DOHH2 (cell line): ENCODE results near the gene SLC7A4.

Experiments
- H3F3A ChIP-seq: fragments of 200-600 bp; sonication (generic), shearing (Covaris generic); 2 replicates; pipeline ENCODE4 v1.6.0; 2016; ENCODE audit warnings: antibody characterized with exemption, mild to moderate bottlenecking; ENCODE audit not compliant: control insufficient read depth, insufficient read depth
- H3K27ac ChIP-seq: fragments of 200-600 bp; sonication (generic); 2 replicates; pipeline ENCODE4 v1.5.1; 2014; ENCODE audit warnings: low read depth, mild to moderate bottlenecking, low read length, moderate library complexity
- H3K27me3 ChIP-seq: fragments of 200-600 bp; sonication (generic); 2 replicates; pipeline ENCODE4 v1.6.1; 2014; ENCODE audit warnings: mild to moderate bottlenecking, low read length, mixed read lengths; ENCODE audit not compliant: control insufficient read depth
- H3K36me3 ChIP-seq: fragments of 200-600 bp; sonication (generic); 2 replicates; pipeline ENCODE4 v1.6.1; 2014; ENCODE audit warnings: mild to moderate bottlenecking, low read length, moderate library complexity, mixed read lengths; ENCODE audit not compliant: control insufficient read depth
- H3K4me1 ChIP-seq: fragments of 200-600 bp; sonication (generic); 2 replicates; pipeline ENCODE4 v1.6.1; 2014; ENCODE audit warnings: mild to moderate bottlenecking, low read length, mixed read lengths; ENCODE audit not compliant: control insufficient read depth
- H3K4me2 ChIP-seq: fragments of 200-600 bp; sonication (generic); 2 replicates; pipeline ENCODE4 v1.6.0; 2014; ENCODE audit warnings: mild to moderate bottlenecking, low read length, moderate library complexity
- H3K4me3 ChIP-seq: fragments of 200-600 bp; sonication (generic); 2 replicates; pipeline ENCODE4 v1.5.1; 2014; ENCODE audit warnings: mild to moderate bottlenecking, low read length, mixed read lengths
- H3K79me2 ChIP-seq: fragments of 200-600 bp; sonication (generic); 2 replicates; pipeline ENCODE4 v1.6.1; 2014; ENCODE audit warnings: mild to moderate bottlenecking, low read length, mixed read lengths; ENCODE audit not compliant: control insufficient read depth
- H3K9me2 ChIP-seq: fragments of 200-600 bp; sonication (generic); replicated peaks from 2 replicates; pipeline ENCODE4 v1.6.1; 2014; ENCODE audit warnings: mild to moderate bottlenecking, low read length, mixed read lengths; ENCODE audit not compliant: control insufficient read depth
- H3K9me3 ChIP-seq: fragments of 200-600 bp; sonication (generic); 2 replicates; pipeline ENCODE4 v1.6.1; 2014; ENCODE audit warnings: antibody characterized with exemption, low read length, mixed read lengths; ENCODE audit not compliant: control insufficient read depth, insufficient read depth
- H4K20me1 ChIP-seq: fragments of 200-600 bp; sonication (generic); 2 replicates; pipeline ENCODE4 v1.6.0; 2014; ENCODE audit warnings: low read depth, mild to moderate bottlenecking, antibody characterized with exemption, low read length, moderate library complexity; ENCODE audit not compliant: control insufficient read depth, insufficient read depth
- EZH2phosphoT487 ChIP-seq: fragments of 200-600 bp; sonication (generic); IDR thresholded peaks from 2 replicates; pipeline ENCODE4 v1.6.1; 2017; ENCODE audit warnings: borderline replicate concordance, mild to moderate bottlenecking, antibody characterized with exemption, low read length, moderate library complexity, mixed read lengths
- TF ChIP-seq, protein P1 (sequence below): fragments of 200-600 bp; sonication (generic); IDR thresholded peaks from one replicate; pipeline ENCODE4 v1.5.1; 2014; ENCODE audit warnings: antibody characterized with exemption, mild to moderate bottlenecking, low read depth, low read length; ENCODE audit not compliant: poor library complexity, severe bottlenecking

Gene SLC7A4

DNA sequence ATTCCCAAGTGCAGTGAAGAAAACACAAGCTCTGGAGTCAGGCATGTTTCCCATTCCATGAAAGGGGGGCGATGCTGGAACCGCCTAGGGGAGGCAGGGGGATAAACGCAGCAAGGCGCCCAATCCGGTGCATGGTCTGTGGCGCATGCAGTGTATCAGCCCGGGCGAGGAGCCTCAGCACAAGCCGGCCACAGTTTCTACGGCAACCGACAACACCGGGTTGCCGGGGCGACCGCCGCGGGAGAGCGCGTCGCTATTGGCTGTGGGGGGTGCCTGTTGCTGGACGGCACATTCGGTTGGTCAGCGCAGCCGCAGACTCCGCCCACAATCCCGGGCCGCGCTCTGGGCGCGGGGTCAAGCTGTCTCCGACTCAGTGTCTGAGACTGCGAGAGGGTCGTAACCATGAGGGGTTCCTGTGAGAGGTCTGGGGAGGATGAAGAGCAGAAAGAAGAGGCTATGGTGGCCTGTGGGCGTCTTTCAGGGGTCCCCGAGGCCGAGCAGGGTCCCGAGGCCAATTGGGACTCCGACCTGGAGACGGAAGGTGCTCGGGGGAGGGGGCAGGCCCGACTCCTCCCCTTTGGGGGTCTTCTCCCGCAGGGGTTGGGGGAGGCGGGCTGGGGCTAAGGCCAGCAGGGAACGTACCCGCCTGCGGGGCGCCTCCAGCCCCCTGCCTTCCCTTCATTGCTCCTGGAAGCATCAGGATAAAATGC is 13.4 kb upstream of the SLC7A4 start, which contains the start of gene LRRC74B:
Gene LRRC74B, plus strand, starts transcription at position 362 of the 710 bp plus-strand sequence. Its CDS starts 41 bp downstream, at position 403.
- Histone ChIP-seq H3F3A (no peaks in the 10 kb centered on the region), H3K36me3 (no peaks in the 10 kb centered on the region), H3K4me3 (peak within 1 kb of the TSS; percentile 49), H3K4me1 (peaks cover 10% of the 10 kb centered on the region), H3K4me2 (peak within 1 kb of the TSS; percentile 70), H3K79me2 (no peaks in the 10 kb centered on the region), H3K27ac (no peak within 1 kb of the TSS), H3K9me3 (no peaks in the 10 kb centered on the region), H3K27me3 (peaks cover 16% of the 10 kb centered on the region), H4K20me1 (no peaks in the 10 kb centered on the region), H3K9me2 (no peaks in the 10 kb centered on the region)
- no peak for TF ChIP-seq EZH2phosphoT487
- TF ChIP-seq, protein P1, sequence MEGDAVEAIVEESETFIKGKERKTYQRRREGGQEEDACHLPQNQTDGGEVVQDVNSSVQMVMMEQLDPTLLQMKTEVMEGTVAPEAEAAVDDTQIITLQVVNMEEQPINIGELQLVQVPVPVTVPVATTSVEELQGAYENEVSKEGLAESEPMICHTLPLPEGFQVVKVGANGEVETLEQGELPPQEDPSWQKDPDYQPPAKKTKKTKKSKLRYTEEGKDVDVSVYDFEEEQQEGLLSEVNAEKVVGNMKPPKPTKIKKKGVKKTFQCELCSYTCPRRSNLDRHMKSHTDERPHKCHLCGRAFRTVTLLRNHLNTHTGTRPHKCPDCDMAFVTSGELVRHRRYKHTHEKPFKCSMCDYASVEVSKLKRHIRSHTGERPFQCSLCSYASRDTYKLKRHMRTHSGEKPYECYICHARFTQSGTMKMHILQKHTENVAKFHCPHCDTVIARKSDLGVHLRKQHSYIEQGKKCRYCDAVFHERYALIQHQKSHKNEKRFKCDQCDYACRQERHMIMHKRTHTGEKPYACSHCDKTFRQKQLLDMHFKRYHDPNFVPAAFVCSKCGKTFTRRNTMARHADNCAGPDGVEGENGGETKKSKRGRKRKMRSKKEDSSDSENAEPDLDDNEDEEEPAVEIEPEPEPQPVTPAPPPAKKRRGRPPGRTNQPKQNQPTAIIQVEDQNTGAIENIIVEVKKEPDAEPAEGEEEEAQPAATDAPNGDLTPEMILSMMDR = no peak

DNA sequence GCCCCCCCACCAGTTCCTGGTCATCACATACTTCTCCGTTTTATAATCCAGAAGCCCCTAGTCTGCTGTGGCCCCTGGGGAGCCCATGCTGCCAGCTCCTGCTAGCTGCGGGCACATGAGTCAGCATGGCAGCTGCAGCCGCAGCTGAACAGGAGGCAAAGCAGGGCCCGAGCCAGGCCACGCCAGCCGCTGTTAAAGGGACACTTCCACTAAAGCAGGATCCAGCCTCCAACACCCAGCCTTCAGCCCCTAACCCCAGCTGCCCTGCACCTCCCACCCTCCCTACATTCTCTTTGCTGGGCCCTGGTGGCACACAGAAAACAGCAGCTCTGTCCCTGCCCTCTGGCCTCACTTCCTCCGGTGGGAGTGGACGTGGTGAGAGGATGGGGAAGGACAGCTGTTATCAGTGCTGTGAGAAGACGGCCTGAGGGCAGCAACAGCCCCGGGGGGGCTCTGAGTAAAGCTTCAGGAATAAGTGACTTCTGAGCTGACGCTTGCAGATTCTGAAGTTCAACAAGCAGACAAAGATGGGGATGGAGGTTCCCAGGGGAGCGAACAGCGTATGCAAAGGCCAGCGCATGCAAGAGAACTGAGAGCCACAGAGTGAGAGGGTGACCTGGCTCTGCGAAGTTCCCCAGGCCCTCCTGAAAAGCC is 12.7 kb upstream of the SLC7A4 start:
- H3K27me3 ChIP-seq = peaks cover 16% of the 10 kb centered on the region
- H3K9me2 ChIP-seq = no peaks in the 10 kb centered on the region
- no peaks in the 10 kb centered on the region for H3K79me2 ChIP-seq
- no peaks in the 10 kb centered on the region for H3F3A ChIP-seq
- TF ChIP-seq EZH2phosphoT487 = no peak
- TF ChIP-seq, protein P1 = no peak
- H3K4me3 ChIP-seq = peak overlapping the region; percentile 31; the same call in 1 of the 2 replicates
- no peaks in the 10 kb centered on the region for H4K20me1 ChIP-seq
- H3K27ac ChIP-seq = no peak overlapping the region
- peak overlapping the region; percentile 70 for H3K4me2 ChIP-seq
- no peaks in the 10 kb centered on the region for H3K9me3 ChIP-seq
- H3K36me3 ChIP-seq = no peaks in the 10 kb centered on the region
- H3K4me1 ChIP-seq = peaks cover 10% of the 10 kb centered on the region

DNA sequence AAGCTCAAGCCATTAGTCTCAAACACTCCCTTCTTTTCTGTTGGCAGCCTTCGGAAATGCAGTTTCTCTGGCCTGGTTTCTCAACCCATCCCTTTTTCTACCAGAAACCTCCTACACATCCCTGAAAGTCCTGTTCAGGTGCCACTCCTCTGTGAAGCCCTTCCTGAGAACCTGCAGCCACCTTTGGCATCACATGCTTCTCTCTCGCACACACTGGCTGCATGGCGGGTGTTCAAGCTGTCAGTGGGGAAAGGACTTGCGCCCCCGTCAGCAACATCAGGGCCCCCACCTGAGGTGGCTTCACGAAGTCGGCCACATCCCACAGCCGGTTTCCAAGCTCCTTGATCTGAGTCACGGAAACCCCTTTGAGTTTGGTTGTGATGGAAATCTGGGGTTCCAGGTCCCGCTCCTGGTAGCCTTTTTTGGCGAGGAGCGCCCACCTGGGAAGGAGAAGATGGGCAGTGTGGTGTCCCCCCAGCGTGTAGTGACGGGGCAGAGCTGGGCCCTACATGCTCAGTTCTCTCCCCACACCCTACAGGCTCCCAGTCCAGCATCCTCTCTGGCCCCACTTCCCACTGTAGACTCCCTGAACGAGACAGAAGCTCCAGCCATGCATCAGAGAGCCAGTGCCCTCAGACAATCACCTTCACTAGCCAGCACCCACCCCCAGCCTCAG is 11.6 kb upstream of the SLC7A4 start:
- no peaks in the 10 kb centered on the region for H4K20me1 ChIP-seq
- H3K9me3 ChIP-seq = no peaks in the 10 kb centered on the region
- H3K4me2 ChIP-seq = no peak overlapping the region
- no peaks in the 10 kb centered on the region for H3F3A ChIP-seq
- H3K27ac ChIP-seq = no peak overlapping the region
- H3K4me1 ChIP-seq = peaks cover 10% of the 10 kb centered on the region
- peaks cover 16% of the 10 kb centered on the region for H3K27me3 ChIP-seq
- no peaks in the 10 kb centered on the region for H3K36me3 ChIP-seq
- H3K4me3 ChIP-seq = no peak overlapping the region
- H3K9me2 ChIP-seq = no peaks in the 10 kb centered on the region
- TF ChIP-seq, protein P1 = no peak
- no peaks in the 10 kb centered on the region for H3K79me2 ChIP-seq
